ENCODE data around the gene LAMA4. TPM values are rescaled to one million over a fixed set of nuclear protein-coding genes. Genes with fewer than 3 reads are reported as not detected.

The LAMA4 gene
- total RNA-seq, 2 donors from 2014 or later: 0.14 TPM; not detected in 1

GRCh38 chr6:112197636-112198035 is 56.7 kb downstream of the LAMA4 start:
- peaks cover 28% of the 10 kb centered on the region for H3K27me3 Mint-ChIP-seq (ENCODE audit: low read depth)
- ATAC-seq (replicated peaks in 1 of 2) (no peak), DNase-seq (no peak)
- H3K36me3 Mint-ChIP-seq (ENCODE audit: insufficient read depth in 2 of 2): peaks cover 0 to 1% of the 10 kb centered on the region in 2 donors
- H3K27ac Mint-ChIP-seq: no peak overlapping the region
- no peaks in the 10 kb centered on the region for H3K9me3 Mint-ChIP-seq
- no peaks in the 10 kb centered on the region for H3K4me1 Mint-ChIP-seq (ENCODE audit: low read depth)
- H3K4me3 Mint-ChIP-seq: no peak overlapping the region

GRCh38 chr6:112196306-112196705 is 58.1 kb downstream of the LAMA4 start:
- Mint-ChIP-seq H3K4me3 (no peak overlapping the region), H3K27ac (no peak overlapping the region), H3K27me3 (ENCODE audit: low read depth) (peaks cover 24% of the 10 kb centered on the region), H3K36me3 (ENCODE audit: insufficient read depth in 2 of 2) (peaks cover 0 to 1% of the 10 kb centered on the region in 2 donors), H3K4me1 (ENCODE audit: low read depth) (no peaks in the 10 kb centered on the region), H3K9me3 (no peaks in the 10 kb centered on the region)
- ATAC-seq (replicated peaks in 1 of 2) (no peak), DNase-seq (no peak)

GRCh38 chr6:112195166-112195565 is 59.2 kb downstream of the LAMA4 start:
- DNase-seq (no peak), ATAC-seq (replicated peaks in 1 of 2) (no peak)
- no peaks in the 10 kb centered on the region for H3K9me3 Mint-ChIP-seq
- H3K27ac Mint-ChIP-seq: no peak overlapping the region
- peaks cover 26% of the 10 kb centered on the region for H3K27me3 Mint-ChIP-seq (ENCODE audit: low read depth)
- peaks cover 0 to 1% of the 10 kb centered on the region in 2 donors for H3K36me3 Mint-ChIP-seq (ENCODE audit: insufficient read depth in 2 of 2)
- H3K4me1 Mint-ChIP-seq (ENCODE audit: low read depth): no peaks in the 10 kb centered on the region
- no peak overlapping the region for H3K4me3 Mint-ChIP-seq

- H3K27me3 Mint-ChIP-seq (ENCODE audit: low read depth): peaks cover 28% of the 10 kb centered on the region
These were observed 59.9 kb downstream of the LAMA4 start for GRCh38 chr6:112194511-112194910.

GRCh38 chr6:112193535-112194051 is 60.8 kb downstream of the LAMA4 start:
- no peaks in the 10 kb centered on the region for H3K4me1 Mint-ChIP-seq (ENCODE audit: low read depth)
- no peak for DNase-seq
- ATAC-seq (replicated peaks in 1 of 2): no peak
- H3K27me3 Mint-ChIP-seq (ENCODE audit: low read depth): peaks cover 36% of the 10 kb centered on the region
- no peak overlapping the region for H3K4me3 Mint-ChIP-seq
- no peak overlapping the region for H3K27ac Mint-ChIP-seq
- H3K36me3 Mint-ChIP-seq (ENCODE audit: insufficient read depth in 2 of 2): no peaks in the 10 kb centered on the region
- no peaks in the 10 kb centered on the region for H3K9me3 Mint-ChIP-seq

More at GRCh38 chr6:112194511-112194910, 59.9 kb downstream of the LAMA4 start:
- no peaks in the 10 kb centered on the region for H3K9me3 Mint-ChIP-seq
- H3K36me3 Mint-ChIP-seq (ENCODE audit: insufficient read depth in 2 of 2): no peaks in the 10 kb centered on the region
- ATAC-seq (replicated peaks in 1 of 2): no peak
- H3K4me1 Mint-ChIP-seq (ENCODE audit: low read depth): no peaks in the 10 kb centered on the region
- no peak overlapping the region for H3K4me3 Mint-ChIP-seq
- no peak for DNase-seq
- H3K27ac Mint-ChIP-seq: no peak overlapping the region

- H3K36me3 Mint-ChIP-seq (ENCODE audit: insufficient read depth in 2 of 2): no peaks in the 10 kb centered on the region
- ATAC-seq (replicated peaks in 1 of 2) (no peak), DNase-seq (no peak)
- H3K27ac Mint-ChIP-seq: no peak overlapping the region
- H3K9me3 Mint-ChIP-seq: no peaks in the 10 kb centered on the region
- H3K4me1 Mint-ChIP-seq (ENCODE audit: low read depth): peaks cover under 1% of the 10 kb centered on the region
- H3K4me3 Mint-ChIP-seq: no peak overlapping the region
- H3K27me3 Mint-ChIP-seq (ENCODE audit: low read depth): peaks cover 38% of the 10 kb centered on the region
These were observed 61.2 kb downstream of the LAMA4 start for GRCh38 chr6:112193117-112193516.

GRCh38 chr6:112191509-112192020 is 62.8 kb downstream of the LAMA4 start:
- no peaks in the 10 kb centered on the region for H3K36me3 Mint-ChIP-seq (ENCODE audit: insufficient read depth in 2 of 2)
- DNase-seq (no peak), ATAC-seq (replicated peaks in 1 of 2) (no peak)
- H3K27ac Mint-ChIP-seq: no peak overlapping the region
- H3K9me3 Mint-ChIP-seq: no peaks in the 10 kb centered on the region
- no peak overlapping the region for H3K4me3 Mint-ChIP-seq
- H3K27me3 Mint-ChIP-seq (ENCODE audit: low read depth): peaks cover 44% of the 10 kb centered on the region
- peaks cover 5% of the 10 kb centered on the region for H3K4me1 Mint-ChIP-seq (ENCODE audit: low read depth)

GRCh38 chr6:112190164-112190563 is 64.2 kb downstream of the LAMA4 start:
- H3K27me3 Mint-ChIP-seq (ENCODE audit: low read depth): peaks cover 45% of the 10 kb centered on the region
- no peaks in the 10 kb centered on the region for H3K9me3 Mint-ChIP-seq
- no peak for DNase-seq
- no peaks in the 10 kb centered on the region for H3K36me3 Mint-ChIP-seq (ENCODE audit: insufficient read depth in 2 of 2)
- ATAC-seq (replicated peaks in 1 of 2): no peak
- peaks cover 5% of the 10 kb centered on the region for H3K4me1 Mint-ChIP-seq (ENCODE audit: low read depth)
- H3K4me3 Mint-ChIP-seq: no peak overlapping the region
- no peak overlapping the region for H3K27ac Mint-ChIP-seq

- H3K9me3 Mint-ChIP-seq: no peaks in the 10 kb centered on the region
- no peak overlapping the region for H3K4me3 Mint-ChIP-seq
- ATAC-seq (replicated peaks in 1 of 2) (no peak), DNase-seq (no peak)
- no peaks in the 10 kb centered on the region for H3K36me3 Mint-ChIP-seq (ENCODE audit: insufficient read depth in 2 of 2)
- peaks cover 5% of the 10 kb centered on the region for H3K4me1 Mint-ChIP-seq (ENCODE audit: low read depth)
- no peak overlapping the region for H3K27ac Mint-ChIP-seq
- H3K27me3 Mint-ChIP-seq (ENCODE audit: low read depth): peaks cover 52% of the 10 kb centered on the region
These were observed 64.9 kb downstream of the LAMA4 start for GRCh38 chr6:112189494-112189893.

- Mint-ChIP-seq H3K27me3 (ENCODE audit: low read depth) (peaks cover 52% of the 10 kb centered on the region), H3K9me3 (no peaks in the 10 kb centered on the region), H3K4me3 (no peak overlapping the region), H3K36me3 (ENCODE audit: insufficient read depth in 2 of 2) (no peaks in the 10 kb centered on the region), H3K27ac (no peak overlapping the region), H3K4me1 (ENCODE audit: low read depth) (peaks cover 5% of the 10 kb centered on the region)
- no peak for DNase-seq
- no peak for ATAC-seq (replicated peaks in 1 of 2)
These were observed 65.5 kb downstream of the LAMA4 start for GRCh38 chr6:112188906-112189305.

GRCh38 chr6:112187736-112188135 is 66.6 kb downstream of the LAMA4 start:
- H3K27ac Mint-ChIP-seq: no peak overlapping the region
- ATAC-seq (replicated peaks in 1 of 2): no peak
- DNase-seq: no peak
- H3K27me3 Mint-ChIP-seq (ENCODE audit: low read depth): peaks cover 45% of the 10 kb centered on the region
- H3K36me3 Mint-ChIP-seq (ENCODE audit: insufficient read depth in 2 of 2): no peaks in the 10 kb centered on the region
- no peaks in the 10 kb centered on the region for H3K9me3 Mint-ChIP-seq
- peaks cover 5% of the 10 kb centered on the region for H3K4me1 Mint-ChIP-seq (ENCODE audit: low read depth)
- H3K4me3 Mint-ChIP-seq: no peak overlapping the region

- ATAC-seq (replicated peaks in 1 of 2): no peak
- H3K27me3 Mint-ChIP-seq (ENCODE audit: low read depth): peaks cover 46% of the 10 kb centered on the region
- H3K4me3 Mint-ChIP-seq: no peak overlapping the region
- DNase-seq: no peak
- no peaks in the 10 kb centered on the region for H3K9me3 Mint-ChIP-seq
- H3K4me1 Mint-ChIP-seq (ENCODE audit: low read depth): peaks cover 5% of the 10 kb centered on the region
- H3K36me3 Mint-ChIP-seq (ENCODE audit: insufficient read depth in 2 of 2): no peaks in the 10 kb centered on the region
- H3K27ac Mint-ChIP-seq: no peak overlapping the region
These were observed 69.4 kb downstream of the LAMA4 start for GRCh38 chr6:112184951-112185350.

- Mint-ChIP-seq H3K4me3 (no peak overlapping the region), H3K36me3 (ENCODE audit: insufficient read depth in 2 of 2) (no peaks in the 10 kb centered on the region), H3K27ac (no peak overlapping the region), H3K27me3 (ENCODE audit: low read depth) (peaks cover 44% of the 10 kb centered on the region), H3K9me3 (no peaks in the 10 kb centered on the region), H3K4me1 (ENCODE audit: low read depth) (peaks cover 5% of the 10 kb centered on the region)
- DNase-seq: no peak
- no peak for ATAC-seq (replicated peaks in 1 of 2)
These were observed 71.1 kb downstream of the LAMA4 start for GRCh38 chr6:112183271-112183671.

- Mint-ChIP-seq H3K9me3 (no peaks in the 10 kb centered on the region), H3K27me3 (ENCODE audit: low read depth) (peaks cover 50% of the 10 kb centered on the region), H3K36me3 (ENCODE audit: insufficient read depth in 2 of 2) (no peaks in the 10 kb centered on the region)
These were observed 73.2 kb downstream of the LAMA4 start for GRCh38 chr6:112181130-112181529.

More at GRCh38 chr6:112181130-112181529, 73.2 kb downstream of the LAMA4 start:
- Mint-ChIP-seq H3K27ac (no peak overlapping the region), H3K4me3 (no peak overlapping the region), H3K4me1 (ENCODE audit: low read depth) (no peaks in the 10 kb centered on the region)
- no peak for DNase-seq
- no peak for ATAC-seq (replicated peaks in 1 of 2)
